ELR (cell line): Measurements from ENCODE around the gene UBTF.

Source experiments
- DNase-seq: peaks from one replicate; pipeline ENCODE4 v3.0.0-alpha.2; 2015; ENCODE audit warnings: low read depth

Gene UBTF

GRCh38 chr17:44197980-44198720 is 21.3 kb downstream of the UBTF start:
- peak; percentile 70 for DNase-seq

GRCh38 chr17:44197107-44197506 is 22.4 kb downstream of the UBTF start:
- DNase-seq: no peak

GRCh38 chr17:44193326-44194084 is 26.0 kb downstream of the UBTF start:
- no peak for DNase-seq

- DNase-seq: no peak
Measured at GRCh38 chr17:44192750-44193149, 26.7 kb downstream of the UBTF start.

DNA sequence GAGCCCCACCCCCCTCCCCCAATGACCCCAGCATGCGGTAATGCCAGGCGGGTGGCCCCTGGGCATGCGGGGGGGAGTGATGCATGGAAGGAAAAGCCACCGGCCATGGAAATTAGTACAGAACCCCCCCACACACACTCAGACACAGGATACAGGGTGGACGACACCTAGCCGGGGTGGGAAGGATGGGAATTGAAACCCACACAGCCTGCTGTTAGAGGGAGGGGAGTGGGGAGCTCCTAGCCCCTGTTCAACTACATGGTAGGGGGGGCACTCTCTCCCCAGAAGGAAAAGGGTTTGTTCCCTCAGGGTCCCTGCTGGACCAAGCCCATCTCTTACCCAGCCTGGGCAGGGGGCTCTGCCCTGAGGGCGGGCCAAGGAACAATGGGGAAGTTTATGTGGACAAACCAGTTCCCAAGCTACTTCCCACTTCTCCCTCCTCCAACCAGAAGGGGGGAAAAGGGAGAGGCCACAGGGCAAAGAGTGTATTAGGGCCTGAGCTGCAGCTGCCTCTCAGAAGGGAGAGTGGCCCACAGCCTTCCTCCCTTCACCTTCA is 27.5 kb downstream of the UBTF start:
- no peak for DNase-seq

- no peak for DNase-seq
Measured at GRCh38 chr17:44191369-44191768, 28.1 kb downstream of the UBTF start.

GRCh38 chr17:44190481-44190880 is 29.0 kb downstream of the UBTF start:
- no peak for DNase-seq

DNA sequence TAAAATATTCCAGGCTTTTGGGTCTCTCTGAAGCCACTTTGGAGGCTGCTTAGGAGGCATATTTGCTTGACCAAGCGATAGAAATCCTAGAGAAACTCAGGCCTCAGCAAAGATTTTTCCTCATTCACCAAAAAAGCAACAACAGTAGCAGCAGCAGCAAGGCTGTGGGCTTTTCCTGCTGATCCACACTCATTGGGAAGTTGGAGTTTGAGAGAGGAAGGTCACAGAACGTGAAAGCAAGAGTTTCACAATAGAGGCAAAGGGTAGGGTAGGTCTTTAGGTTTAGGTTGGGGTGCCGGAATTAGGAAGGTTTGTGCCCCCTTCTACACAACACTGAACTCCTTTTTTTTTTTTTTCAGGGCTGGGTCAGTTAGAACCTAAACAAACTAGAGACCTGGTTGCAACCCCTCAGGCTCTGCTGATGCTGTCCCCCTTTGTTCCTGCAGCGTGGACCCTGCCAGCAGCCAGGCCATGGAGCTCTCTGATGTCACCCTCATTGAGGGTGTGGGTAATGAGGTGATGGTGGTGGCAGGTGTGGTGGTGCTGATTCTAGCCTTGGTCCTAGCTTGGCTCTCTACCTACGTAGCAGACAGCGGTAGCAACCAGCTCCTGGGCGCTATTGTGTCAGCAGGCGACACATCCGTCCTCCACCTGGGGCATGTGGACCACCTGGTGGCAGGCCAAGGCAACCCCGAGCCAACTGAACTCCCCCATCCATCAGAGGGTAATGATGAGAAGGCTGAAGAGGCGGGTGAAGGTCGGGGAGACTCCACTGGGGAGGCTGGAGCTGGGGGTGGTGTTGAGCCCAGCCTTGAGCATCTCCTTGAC is 30.7 kb downstream of the UBTF start:
- DNase-seq: no peak

- peak; percentile 55 for DNase-seq
Measured at GRCh38 chr17:44187131-44187899, 32.2 kb downstream of the UBTF start.

- DNase-seq: peak; percentile 100
Measured at GRCh38 chr17:44186307-44187130, 33.0 kb downstream of the UBTF start, which contains the start of gene TMUB2. TSS of gene TMUB2 (plus strand) at chr17:44186972. CDS start at chr17:44187709, 737 bp downstream.

GRCh38 chr17:44184212-44184810 is 35.2 kb downstream of the UBTF start:
- DNase-seq: no peak

- DNase-seq: no peak
Measured at GRCh38 chr17:44183024-44183423, 36.5 kb downstream of the UBTF start.

GRCh38 chr17:44178133-44178532 is 41.3 kb downstream of the UBTF start:
- DNase-seq: no peak

DNA sequence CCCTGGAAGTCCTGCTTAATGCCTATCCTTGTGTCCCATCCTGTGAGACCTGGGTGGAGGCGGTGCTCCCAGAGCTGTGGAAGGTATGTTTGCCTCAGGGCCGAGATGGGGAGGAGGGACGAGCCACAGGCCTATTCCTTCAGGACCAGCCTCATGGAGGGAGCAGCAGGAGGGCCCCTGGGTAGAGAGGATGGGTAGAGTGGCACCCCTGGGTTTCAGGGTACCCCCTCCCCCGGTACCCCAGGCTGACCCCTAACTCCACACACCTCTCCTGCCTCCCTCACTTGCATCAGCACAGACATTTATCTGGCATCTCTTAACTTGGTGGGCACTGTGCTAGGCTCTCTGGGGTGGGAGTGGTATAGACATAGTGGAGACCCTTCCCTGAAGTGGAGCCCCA is 41.8 kb downstream of the UBTF start:
- no peak for DNase-seq

DNA sequence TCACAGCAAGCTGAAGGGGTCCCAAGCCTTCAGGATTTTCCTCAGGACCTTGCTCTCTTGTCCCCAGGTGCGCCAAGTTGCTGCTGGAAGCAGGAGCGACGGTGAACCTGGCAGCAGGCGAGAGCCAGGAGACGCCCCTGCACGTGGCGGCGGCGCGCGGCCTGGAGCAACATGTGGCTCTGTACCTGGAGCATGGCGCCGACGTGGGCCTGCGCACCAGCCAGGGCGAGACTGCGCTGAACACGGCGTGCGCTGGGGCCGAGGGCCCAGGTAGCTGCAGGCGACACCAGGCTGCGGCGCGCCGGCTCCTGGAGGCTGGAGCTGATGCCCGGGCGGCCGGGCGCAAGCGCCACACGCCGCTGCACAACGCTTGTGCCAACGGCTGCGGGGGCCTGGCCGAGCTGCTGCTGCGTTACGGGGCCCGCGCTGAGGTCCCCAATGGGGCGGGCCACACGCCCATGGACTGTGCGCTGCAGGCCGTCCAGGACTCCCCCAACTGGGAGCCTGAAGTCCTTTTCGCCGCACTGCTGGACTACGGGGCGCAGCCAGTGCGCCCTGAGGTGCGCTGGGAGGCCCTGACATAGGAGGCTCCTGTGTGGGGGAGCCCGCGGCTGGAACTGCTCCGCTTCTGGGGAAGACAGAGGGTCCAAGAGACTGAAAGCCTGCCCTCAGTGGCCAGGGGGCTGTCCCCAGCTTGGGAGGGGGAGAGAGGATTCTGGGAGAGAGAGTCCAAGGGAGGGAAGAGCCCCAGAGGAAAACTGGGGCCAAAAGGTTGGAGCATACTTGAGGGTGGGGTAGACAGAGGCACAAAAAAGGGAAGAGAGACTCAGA is 42.6 kb downstream of the UBTF start:
- DNase-seq: no peak

GRCh38 chr17:44176257-44176656 is 43.2 kb downstream of the UBTF start:
- DNase-seq: no peak

DNA sequence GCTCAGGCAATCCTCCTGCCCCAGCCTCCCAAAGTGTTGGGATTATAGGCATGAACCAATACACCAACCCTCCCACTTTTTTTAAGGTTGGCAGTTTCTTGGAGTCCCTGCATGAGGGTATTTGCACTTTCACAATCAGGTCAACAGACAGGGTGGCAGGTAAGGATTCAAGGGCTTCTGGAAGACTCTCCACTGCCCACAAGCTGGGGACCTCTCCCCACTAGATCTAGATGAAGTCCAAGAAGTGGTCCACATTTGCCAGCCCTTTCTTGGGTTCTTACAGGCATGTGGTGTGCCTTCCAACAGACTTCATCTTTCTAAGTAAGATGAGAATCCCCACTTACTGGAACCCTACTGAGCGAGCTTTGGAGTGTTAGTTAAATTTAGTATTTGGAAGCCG is 45.0 kb downstream of the UBTF start:
- DNase-seq: no peak

GRCh38 chr17:44171931-44172455 is 47.5 kb downstream of the UBTF start:
- no peak for DNase-seq
